GM18861 (cell line): ENCODE measurements around the gene PKD1.
A peak's percentile ranks its signal among the peaks of the same experiment; 100 is the strongest.

Experiments used
- ATAC-seq: cut with Tn5 transposase; IDR thresholded peaks from one replicate; pipeline ENCODE4 v1.9.1; 2021; ENCODE audit not compliant: unreplicated experiment

Gene PKD1

GRCh38 chr16:2056077-2056476, 79.6 kb downstream of the PKD1 start:
- ATAC-seq = no peak

- ATAC-seq = no peak
These were observed 81.0 kb downstream of the PKD1 start for GRCh38 chr16:2054543-2055245.

DNA sequence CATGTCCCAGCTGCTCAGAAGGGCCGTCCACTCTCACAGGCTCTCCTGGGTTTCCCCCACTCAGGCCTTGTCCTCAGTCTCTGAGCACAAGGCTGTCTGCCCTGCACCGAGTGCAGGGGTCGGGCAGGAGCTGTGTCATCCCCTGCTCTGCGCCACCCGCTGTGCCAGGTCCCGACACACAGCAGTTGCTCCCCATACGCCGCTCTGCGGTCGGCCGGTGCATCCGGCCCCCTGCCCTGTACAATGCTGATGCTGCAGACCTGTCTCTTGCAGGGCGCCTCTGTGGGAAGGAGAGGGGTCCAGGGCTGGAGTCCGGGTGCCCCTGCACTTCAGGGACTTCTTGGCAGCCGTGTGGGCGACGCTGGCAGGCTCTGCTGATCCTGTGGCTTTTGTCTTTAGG, 81.8 kb downstream of the PKD1 start:
- ATAC-seq = no peak

DNA sequence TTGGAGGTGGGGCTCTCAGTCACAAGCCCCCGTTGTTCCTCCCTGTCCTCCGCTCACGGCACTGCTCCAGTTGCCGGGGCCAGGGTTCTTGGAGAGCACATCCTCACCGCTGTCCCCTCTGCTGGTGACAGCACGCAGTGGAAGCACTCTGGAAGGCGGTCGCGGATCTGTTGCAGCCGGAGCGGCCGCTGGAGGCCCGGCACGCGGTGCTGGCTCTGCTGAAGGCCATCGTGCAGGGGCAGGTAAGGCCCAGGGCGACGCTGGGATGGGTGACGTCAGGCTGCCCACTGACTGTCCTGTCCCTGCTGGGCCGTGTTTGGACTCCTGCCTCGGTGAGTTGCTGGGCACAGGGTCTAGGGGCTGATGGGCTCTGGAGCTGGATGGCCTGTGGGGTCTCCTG, 82.5 kb downstream of the PKD1 start:
- no peak for ATAC-seq

DNA sequence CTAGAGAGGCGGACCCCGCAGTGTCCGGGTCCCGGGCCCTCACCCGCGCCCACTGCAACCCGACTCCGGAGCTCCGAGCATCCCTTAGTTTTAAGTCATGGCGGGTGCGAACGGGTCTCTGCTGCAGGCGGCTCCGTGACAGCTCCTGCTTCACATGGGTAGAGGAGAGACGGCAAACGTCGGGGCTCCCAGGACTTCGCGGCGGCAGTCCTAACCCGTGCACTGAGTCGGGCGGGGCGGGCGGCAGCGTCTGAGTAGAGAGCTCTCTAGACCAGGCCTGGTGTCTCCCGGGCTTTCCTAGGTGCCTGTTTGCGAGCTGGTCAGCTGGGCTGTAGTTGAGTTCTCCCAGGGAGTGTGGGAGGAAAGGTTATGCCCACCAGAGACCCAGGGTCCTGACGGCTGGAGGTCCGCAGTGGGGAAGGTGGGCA, 87.6 kb downstream of the PKD1 start:
- no peak for ATAC-seq

- peak; percentile 89 for ATAC-seq
These were observed 88.2 kb downstream of the PKD1 start, which contains the start of the genes NTHL1 and TSC2 for GRCh38 chr16:2047330-2048115. NTHL1 (minus strand) TSS chr16:2047834; CDS start chr16:2047823, 11 bp downstream. TSC2 (plus strand) TSS chr16:2047985; CDS start chr16:2048616, 631 bp downstream.

- no peak for ATAC-seq
These were observed 88.8 kb downstream of the PKD1 start for GRCh38 chr16:2046893-2047329.

DNA sequence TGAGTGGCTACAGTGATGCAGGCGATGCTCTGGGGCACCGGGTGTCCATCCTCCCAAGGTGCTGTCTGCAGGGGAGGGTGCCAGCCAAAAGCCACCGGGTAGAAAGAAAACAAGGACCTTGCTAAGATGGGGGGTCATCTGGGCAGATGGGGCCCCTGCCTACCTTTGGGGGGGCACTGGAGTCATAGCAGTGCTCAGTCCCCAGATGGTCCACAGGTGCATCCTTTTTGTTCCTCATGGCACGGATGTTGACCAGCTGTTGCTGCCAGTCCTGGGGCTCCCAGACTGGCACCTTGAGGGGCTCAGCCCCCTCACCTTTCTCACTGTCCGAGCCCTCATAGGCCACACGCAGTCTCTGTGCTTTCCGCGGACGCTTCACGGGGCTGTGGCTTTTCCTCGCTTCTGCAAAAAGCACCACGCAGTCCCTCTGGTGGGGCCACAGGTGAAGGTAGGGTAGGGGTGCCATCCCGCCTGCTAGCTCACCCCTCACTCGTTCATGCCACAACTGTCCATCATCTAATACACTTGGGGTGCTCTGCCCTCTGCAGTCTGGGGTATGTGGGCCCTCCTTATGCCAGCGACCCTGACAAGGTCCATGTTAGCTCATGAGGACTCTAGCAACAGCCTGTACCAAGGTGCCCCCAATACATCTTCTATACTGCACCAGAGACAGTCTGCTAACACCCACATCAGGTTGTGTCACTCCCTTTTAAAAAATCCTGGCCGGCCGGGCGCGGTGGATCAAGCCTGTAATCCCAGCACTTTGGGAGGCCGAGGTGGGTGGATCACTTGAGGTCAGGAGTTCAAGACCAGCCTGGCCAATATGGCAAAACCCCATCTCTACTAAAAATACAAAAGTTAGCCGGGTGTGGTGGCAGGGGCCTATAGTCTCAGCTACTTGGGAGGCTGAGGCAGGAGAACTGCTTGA, 89.5 kb downstream of the PKD1 start:
- ATAC-seq = no peak

DNA sequence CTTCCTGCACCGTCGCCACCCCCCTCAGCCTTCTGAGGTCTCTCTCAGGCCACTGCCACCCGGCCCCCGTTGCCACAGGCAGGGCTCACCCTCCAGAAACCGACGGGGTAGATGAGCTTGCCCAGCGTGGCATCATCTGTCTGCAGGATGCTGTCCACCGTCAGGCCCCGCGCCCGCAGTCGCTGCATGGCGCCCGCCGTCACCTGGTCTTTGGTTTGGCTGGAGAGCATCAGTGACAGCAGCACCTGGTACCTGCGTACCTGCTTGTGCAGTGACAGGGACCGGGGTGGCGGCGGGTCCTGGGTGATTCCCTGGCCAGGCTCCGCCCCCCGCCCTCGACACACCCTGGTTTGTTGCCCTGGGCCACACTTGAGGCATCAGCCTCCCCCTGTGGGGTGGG, 91.2 kb downstream of the PKD1 start:
- no peak for ATAC-seq

DNA sequence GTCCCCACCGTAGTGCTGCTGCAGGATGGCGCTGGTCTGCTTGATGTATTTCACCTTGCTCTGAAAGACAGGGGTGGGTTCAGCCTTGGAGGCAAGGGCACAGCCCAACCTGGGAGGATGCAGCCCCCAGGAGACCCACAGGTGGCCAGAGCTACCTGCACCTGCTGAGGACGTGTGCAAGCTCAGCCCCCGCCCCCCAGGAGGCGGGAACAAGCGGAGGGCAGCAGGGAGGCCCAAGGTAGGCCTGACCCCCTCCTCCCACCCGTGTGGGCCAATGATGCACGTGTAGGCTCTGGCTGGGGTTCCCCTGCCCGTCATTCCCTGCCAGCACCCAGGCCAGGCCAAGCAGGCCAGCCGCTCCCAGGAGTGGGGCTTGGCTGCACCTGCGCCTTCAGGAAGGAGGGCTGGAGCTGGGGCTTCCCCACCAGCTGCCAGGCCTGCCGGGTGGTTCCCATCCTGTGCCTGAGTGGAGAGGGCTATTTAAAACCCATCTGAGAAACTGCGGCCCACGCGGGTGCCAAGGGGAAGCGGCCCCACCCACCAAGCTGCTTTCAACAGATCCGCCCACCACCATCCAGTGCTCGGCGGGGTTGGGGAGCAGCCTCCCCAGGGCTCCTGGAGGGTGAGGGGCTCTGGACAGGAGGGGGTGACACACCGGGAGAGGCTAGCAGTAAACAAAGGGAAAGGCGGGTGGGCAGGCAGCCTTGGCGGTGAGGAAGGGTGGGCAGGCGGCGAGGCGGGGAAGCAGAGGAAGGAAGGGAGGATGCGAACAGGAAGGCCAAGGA, 91.8 kb downstream of the PKD1 start:
- ATAC-seq = no peak

- ATAC-seq = no peak
These were observed 92.6 kb downstream of the PKD1 start for GRCh38 chr16:2042986-2043666.

- ATAC-seq = no peak
These were observed 93.3 kb downstream of the PKD1 start for GRCh38 chr16:2042171-2042985.

DNA sequence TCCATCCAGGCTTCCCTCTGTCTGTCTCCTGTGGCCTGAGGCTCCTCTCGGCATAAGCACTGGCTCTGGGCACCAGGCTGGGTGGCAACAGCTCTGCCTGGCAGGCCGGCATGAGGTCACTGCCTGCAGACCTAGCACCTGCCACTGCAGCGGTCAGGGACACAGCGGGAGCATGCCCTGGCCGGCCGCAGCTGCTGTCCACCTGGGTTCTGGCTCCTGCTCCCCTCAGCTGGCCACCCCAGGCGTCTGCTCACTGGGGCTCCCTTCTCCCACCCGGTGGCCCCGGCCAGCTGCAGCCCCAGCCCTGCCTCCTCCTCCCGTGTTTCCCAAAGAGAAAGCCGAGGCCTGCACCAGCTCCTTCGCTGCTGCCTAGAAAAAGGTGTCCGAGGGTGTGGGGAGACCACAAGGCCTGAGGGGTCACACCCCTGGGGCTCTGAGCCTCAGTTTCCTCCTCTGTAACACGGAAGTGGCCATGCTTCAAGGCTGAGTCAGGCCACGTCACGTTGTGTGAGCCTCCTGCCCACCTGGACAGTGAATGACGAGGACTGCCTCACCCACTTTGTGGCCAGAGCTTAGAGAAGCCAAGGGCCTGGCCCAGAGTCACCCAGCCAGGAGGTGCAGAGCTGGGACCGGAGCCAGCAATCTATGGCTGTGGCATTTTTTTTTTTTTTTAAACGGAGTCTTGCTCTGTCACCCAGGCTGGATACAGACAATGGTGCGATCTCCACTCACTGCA, 94.7 kb downstream of the PKD1 start:
- no peak for ATAC-seq

DNA sequence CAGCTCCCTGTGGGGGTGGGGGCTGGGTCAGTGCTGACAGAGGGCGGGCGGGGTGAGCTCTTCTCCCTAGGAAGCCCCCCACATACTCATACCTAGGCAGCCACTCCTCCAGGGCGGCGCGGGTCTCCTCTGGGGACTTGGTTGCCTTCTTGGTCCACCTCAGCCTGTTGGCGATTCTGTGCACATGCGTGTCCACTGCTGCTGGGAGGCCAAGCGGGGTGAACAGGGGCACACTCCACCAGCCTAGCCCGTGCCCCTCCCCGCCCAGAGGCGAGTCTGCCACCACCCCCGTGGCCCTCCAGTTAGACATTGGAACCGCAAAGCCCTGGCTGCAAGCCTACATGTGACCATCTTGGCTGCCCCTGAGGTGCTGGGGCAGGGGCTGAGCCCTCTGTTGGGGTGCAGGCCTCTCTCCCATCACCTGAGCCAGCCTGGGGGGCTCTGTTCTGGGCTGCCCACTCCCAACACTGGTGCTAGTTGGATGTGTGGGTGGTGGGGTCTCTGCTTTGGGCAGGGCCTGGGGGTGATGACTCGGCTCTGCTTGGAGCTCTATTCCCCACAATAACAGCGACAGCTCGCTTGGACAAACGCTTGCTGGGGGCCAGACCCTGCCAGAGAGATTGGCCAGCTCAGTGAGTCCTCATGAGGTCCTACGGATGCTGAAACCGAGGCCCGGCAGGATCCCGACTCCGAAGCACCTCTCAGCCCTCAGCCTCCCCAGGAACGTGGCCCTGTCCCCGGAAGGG, 95.5 kb downstream of the PKD1 start:
- ATAC-seq = no peak

GRCh38 chr16:2039274-2040031, 96.2 kb downstream of the PKD1 start:
- no peak for ATAC-seq
